Calu3 (cell line): ENCODE measurements around the gene TTC21A. TPM values are rescaled to one million over a fixed set of nuclear protein-coding genes. Genes with fewer than 3 reads are reported as not detected.

Experiments used
- BruUV-seq: library from RNA; stranded (reverse); fragments of 400-500 nt; replicated peaks from 2 replicates; lab custom pipeline; 2021; lab: Mats Ljungman, UMichigan
- CTCF ChIA-PET: fragments of 300-600 bp; sonication (Branson Sonifier 250); formaldehyde crosslinking; loops from one replicate; lab custom pipeline; 2022; ENCODE audit warnings: antibody characterized with exemption; lab: Charles Lee
- DNase-seq: peaks from one replicate; pipeline ENCODE4 v3.0.0; 2022
- H3K27ac Mint-ChIP-seq: one replicate; pipeline ENCODE4 v1.8.0; 2022; ENCODE audit warnings: mixed read lengths; ENCODE audit not compliant: unreplicated experiment
- H3K27me3 Mint-ChIP-seq: one replicate; pipeline ENCODE4 v1.8.0; 2022; ENCODE audit warnings: mixed read lengths; ENCODE audit not compliant: unreplicated experiment
- H3K36me3 Mint-ChIP-seq: one replicate; pipeline ENCODE4 v1.8.0; 2022; ENCODE audit warnings: mild to moderate bottlenecking, moderate library complexity, mixed read lengths; ENCODE audit not compliant: insufficient read depth, unreplicated experiment
- H3K4me1 Mint-ChIP-seq: one replicate; pipeline ENCODE4 v1.8.0; 2022; ENCODE audit warnings: mild to moderate bottlenecking, low read depth, mixed read lengths; ENCODE audit not compliant: unreplicated experiment
- H3K4me3 Mint-ChIP-seq: one replicate; pipeline ENCODE4 v1.8.0; 2022; ENCODE audit warnings: mild to moderate bottlenecking, low read depth, moderate library complexity, mixed read lengths; ENCODE audit not compliant: unreplicated experiment
- H3K9me3 Mint-ChIP-seq: one replicate; pipeline ENCODE4 v1.8.0; 2022; ENCODE audit warnings: low read depth, mixed read lengths; ENCODE audit not compliant: unreplicated experiment
- intact Hi-C: fragments of 100-400 bp; cut with micrococcal nuclease; formaldehyde crosslinking; loops from one replicate; pipeline ENCODE4 v1.10.0; 2022; ENCODE audit not compliant: unreplicated experiment
- total RNA-seq: library from RNA; stranded (reverse); gene quantifications from 2 replicates; pipeline ENCODE4 v1.2.3, GENCODE V29; 2022
- TF ChIP-seq, protein P1 (sequence below): fragments of 200-600 bp; IDR thresholded peaks from one replicate; pipeline ENCODE4 v1.8.0; 2022; ENCODE audit warnings: antibody characterized with exemption; ENCODE audit not compliant: unreplicated experiment

The TTC21A gene
- total RNA-seq, 1 experiment from 2014 or later = 8.1 TPM

DNA sequence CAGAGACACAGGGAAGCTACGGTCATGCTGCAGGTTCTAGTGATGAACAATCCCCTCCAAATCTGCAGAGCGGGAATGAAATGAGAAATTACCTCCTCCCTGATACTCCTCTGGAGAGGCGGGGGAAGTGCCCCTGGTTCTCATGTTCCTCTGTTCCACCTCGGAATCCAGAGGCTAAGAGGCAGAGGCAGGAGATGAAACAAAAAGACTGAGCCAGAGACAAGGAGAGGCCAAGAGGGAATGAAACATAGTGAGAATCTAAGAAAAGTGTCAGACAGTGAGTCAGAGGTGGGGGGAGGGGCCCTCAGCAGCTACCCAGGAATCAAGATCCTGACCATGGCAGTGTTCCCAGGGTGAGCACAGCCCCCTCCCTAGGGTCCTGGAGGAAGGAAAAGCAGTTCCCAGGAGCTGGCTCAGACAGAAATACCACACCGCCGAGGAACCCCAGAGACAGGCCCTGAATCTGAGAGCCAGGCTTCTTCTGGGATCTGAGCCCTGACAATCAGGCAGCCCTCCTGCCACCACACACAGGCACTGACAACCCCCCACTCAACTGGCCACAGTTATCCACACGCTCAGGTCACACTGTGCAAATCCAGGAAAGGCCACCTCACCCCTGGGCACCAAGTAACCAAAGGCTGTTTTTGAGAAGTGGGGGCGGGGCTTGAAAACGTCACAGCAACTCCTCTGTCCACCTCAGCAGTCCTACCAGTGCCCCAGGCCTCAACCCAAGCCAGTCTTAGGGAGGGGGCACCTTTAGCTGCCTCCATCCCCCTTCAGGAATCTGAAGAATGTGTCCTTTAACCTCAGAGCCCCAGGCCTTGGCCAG is 43.5 kb downstream of the TTC21A start:
- BruUV-seq = no TSS peak
- Mint-ChIP-seq H3K36me3 (peaks cover 77% of the 10 kb centered on the region), H3K27me3 (no peaks in the 10 kb centered on the region), H3K9me3 (no peaks in the 10 kb centered on the region), H3K4me3 (peak overlapping the region; percentile 88), H3K27ac (peak overlapping the region; percentile 99), H3K4me1 (peaks cover 69% of the 10 kb centered on the region)
- peak; percentile 86 for DNase-seq
- TF ChIP-seq, protein P1, sequence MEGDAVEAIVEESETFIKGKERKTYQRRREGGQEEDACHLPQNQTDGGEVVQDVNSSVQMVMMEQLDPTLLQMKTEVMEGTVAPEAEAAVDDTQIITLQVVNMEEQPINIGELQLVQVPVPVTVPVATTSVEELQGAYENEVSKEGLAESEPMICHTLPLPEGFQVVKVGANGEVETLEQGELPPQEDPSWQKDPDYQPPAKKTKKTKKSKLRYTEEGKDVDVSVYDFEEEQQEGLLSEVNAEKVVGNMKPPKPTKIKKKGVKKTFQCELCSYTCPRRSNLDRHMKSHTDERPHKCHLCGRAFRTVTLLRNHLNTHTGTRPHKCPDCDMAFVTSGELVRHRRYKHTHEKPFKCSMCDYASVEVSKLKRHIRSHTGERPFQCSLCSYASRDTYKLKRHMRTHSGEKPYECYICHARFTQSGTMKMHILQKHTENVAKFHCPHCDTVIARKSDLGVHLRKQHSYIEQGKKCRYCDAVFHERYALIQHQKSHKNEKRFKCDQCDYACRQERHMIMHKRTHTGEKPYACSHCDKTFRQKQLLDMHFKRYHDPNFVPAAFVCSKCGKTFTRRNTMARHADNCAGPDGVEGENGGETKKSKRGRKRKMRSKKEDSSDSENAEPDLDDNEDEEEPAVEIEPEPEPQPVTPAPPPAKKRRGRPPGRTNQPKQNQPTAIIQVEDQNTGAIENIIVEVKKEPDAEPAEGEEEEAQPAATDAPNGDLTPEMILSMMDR = no peak
- CTCF ChIA-PET = interaction anchor here (0.8 to 1.4 kb wide), 2 partner anchors 27 to 137 kb away, joined by 3 to 5 read pairs; no protein-coding TSS in a partner anchor
- intact Hi-C loops = loop anchor here (2.0 kb wide), 1 partner anchor 44 kb away; the partner anchor contains the start of genes GORASP1 and TTC21A

GRCh38 chr3:39153977-39154279 is 46.4 kb downstream of the TTC21A start:
- BruUV-seq = no TSS peak
- Mint-ChIP-seq H3K36me3 (peaks cover 51% of the 10 kb centered on the region), H3K27ac (peak overlapping the region; percentile 94), H3K4me1 (peaks cover 40% of the 10 kb centered on the region), H3K9me3 (no peaks in the 10 kb centered on the region), H3K4me3 (peak overlapping the region; percentile 88), H3K27me3 (no peaks in the 10 kb centered on the region)
- intact Hi-C loops = no loop called here
- TF ChIP-seq, protein P1 = no peak
- DNase-seq = no peak
- CTCF ChIA-PET = no interaction called here

DNA sequence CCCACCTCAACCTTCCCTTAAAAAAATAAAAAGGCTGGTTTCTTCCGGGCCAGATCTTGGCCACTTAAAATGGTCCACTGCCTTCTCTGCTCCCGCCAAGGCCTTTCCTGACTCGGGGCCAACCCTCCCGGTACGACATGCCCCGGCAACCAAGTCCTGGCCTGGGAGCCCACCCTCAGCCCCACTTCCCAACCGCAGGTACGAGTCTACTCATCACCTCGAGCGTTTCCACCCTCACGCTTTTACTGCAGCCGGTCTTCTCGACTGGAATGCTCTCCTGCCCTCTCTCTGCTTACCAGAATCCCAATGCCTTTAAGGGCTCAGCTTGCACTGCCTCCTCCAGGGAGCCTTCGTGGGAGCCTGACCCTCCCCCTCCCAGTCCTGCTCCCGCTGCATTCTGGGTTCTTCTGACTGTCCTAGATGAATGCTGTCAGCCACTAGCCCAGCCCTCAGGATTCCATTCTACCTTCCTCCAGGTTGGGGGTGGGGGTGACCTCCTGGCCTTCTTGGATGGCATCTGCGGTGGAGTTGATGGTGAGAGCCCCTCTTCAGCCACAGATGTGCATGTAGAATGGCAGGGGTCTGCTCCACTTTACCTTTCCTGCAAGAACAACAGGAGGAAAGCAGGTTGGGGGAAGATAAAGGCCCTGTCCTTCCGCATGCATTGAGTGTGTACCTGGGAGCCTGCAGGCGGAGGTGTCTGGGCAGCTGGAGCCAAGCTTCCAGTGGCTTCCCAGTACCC is 47.0 kb downstream of the TTC21A start:
- Mint-ChIP-seq H3K36me3 (peaks cover 47% of the 10 kb centered on the region), H3K4me3 (peak overlapping the region; percentile 88), H3K4me1 (peaks cover 35% of the 10 kb centered on the region), H3K27ac (peak overlapping the region; percentile 94), H3K9me3 (no peaks in the 10 kb centered on the region), H3K27me3 (no peaks in the 10 kb centered on the region)
- CTCF ChIA-PET = no interaction called here
- TF ChIP-seq, protein P1 = no peak
- BruUV-seq = TSS peak; percentile 59
- no peak for DNase-seq
- intact Hi-C loops = no loop called here

DNA sequence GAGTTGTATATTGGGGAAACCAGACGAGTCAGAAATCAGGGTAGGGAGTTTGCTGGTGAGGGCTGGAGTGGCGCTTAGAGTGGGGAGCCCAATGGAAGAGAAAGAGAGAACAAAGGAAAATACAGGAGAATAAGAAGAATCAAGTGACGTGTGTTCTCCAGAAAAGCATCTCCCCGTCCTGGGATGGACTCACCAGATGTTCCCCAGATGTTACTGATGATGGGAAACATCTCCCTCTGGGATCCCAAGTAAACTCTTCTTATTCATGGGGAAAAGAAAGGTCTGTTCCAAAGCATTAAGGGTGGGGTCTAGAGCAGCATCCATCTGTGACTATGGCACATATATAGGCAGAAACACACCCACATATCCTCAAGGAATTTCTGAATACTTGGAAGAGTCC is 48.9 kb downstream of the TTC21A start:
- peaks cover 33% of the 10 kb centered on the region for H3K36me3 Mint-ChIP-seq
- no peak overlapping the region for H3K27ac Mint-ChIP-seq
- BruUV-seq = no TSS peak
- no peaks in the 10 kb centered on the region for H3K9me3 Mint-ChIP-seq
- CTCF ChIA-PET = no interaction called here
- TF ChIP-seq, protein P1 = no peak
- H3K27me3 Mint-ChIP-seq = no peaks in the 10 kb centered on the region
- intact Hi-C loops = no loop called here
- no peak for DNase-seq
- peaks cover 19% of the 10 kb centered on the region for H3K4me1 Mint-ChIP-seq
- no peak overlapping the region for H3K4me3 Mint-ChIP-seq
